T follicular helper cell (primary cell): ENCODE results near the gene TLL2.

Experiments
- DNase-seq: peaks from one replicate; pipeline ENCODE4 v3.0.0-alpha.2; 2020; ENCODE audit warnings: low read depth

Gene TLL2

DNA sequence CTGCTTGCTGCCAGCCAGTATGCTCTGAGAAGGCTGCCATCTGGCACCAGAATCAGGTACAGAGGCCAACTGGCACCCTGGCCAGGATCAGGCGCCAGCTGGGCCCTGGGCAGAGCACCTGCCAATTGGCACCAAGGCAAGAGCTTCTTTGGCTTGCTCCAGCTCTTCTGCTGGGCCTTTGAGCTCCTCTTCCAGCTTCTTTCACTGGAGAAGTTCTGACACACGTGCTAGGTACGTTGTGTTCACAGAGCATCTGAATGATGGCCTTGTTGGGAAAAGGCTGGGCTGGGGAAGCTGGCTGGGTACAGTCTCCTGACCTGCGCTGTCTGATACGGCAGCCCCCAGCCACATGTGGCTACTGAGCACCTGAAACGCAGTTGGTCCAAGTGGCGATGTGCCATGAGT, 123.3 kb downstream of the TLL2 start:
- DNase-seq: no peak

DNA sequence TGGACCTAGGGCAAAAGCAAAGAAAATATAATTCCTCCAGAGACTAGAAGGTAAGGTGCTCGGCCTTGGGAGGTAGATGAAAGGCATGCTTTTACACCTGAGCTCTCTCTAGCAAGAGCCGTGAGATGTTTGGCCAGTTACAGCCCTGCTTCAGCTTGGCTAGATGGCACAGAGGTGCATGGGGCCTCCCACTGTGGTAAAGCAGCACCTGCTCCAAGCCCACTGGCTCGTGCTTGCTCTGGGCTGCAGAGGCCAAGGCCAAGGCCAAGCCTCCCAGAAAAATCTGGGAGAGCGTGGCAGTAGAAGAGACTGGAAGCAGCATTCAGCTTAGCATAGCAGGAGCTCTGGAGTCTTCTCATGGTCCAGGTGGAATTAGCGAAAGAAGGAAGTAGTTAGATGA, 123.9 kb downstream of the TLL2 start:
- no peak for DNase-seq

DNA sequence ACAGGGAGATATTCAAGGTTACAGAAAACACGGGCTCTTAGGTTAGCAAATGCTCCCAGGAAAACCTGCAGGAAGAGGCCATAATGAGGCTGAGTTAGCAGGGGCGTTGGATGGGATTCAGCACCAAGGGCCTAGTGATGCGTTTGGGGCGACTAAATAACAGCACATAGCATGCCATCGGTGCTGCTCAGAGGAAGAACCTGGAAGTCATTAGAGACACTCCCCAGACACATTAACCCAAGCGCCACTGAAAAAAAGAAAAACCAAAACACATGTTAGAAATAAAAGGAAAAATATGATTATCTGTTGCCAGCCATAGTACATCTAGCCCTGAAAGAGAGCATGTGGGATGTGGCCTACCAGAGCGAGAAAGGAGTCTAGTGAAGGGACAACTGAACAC, 126.1 kb downstream of the TLL2 start:
- no peak for DNase-seq

DNA sequence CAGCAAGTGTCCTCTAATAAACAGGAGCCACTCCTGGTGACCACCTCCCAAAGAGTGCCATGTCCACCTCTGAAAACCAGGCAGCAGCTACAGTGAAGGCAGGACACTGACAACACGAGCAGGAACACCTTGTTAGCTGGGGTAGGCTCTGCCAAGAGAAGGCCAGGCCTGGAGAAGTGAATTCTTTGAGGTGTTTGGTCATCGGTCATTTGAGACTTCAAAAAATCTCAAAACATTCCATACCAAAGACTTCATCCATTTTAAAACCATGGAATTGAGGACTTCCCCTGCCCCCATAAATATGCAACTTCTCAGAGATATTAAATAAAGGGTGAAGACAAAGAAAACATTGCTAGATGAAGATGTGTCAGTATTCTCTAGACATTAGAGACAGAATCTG, 126.6 kb downstream of the TLL2 start:
- no peak for DNase-seq

DNA sequence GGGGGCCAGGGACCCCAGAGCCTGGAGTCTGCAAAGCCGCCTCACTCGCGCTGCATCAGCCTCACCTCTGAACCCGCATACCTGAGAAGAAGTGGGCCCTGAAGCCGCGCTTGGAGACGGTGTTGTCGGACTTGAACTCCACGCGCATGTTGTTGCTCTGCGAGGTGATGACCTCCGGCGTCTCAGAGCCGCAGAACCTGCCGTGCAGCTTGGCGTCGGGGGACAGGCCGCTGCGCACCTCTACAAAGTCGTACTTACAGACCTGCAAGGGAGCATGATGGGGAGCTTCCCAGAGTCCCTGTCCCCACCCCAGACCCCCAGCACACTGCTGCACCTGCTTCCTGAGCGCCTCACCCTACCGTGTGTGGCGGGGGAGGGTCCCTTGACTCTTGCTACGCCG, 129.2 kb downstream of the TLL2 start:
- no peak for DNase-seq

DNA sequence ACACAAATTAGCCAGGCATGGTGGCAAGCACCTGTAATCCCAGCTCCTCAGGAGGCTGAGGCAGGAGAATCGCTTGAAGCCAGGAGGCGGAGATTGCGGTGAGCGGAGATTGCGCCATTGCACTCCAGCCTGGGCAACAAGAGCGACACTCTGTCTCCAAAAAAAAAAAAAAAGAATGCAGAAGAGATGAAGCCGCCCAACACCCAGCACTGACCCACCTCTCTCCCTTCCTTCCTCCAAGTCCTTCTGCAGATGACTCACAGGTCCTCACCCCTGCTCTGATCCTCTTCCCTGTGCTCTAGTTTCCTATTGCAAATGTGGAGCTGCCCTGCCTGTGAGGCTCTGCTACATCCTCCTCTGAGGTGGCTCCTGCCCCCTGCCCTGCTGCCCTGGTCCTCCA, 132.9 kb downstream of the TLL2 start:
- DNase-seq: no peak

DNA sequence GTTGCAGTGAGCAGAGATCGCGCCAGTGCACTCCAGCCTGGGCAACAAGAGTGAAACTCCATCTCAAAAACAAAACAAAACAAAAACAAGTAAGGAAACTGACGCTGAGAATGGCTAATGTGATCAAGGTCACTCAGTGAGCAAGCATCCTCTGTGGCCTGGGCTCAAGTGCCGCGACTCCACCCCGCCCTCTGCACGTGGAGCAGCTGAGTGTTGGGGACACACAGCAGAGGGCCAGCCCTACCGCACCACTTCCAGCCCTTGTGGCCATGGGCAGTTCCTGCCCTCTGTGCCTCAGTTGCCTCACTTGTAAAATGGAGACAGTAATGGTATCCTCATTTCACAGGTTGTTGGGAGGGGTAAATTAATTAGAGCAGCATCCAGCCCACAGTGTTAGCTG, 134.0 kb downstream of the TLL2 start:
- no peak for DNase-seq

DNA sequence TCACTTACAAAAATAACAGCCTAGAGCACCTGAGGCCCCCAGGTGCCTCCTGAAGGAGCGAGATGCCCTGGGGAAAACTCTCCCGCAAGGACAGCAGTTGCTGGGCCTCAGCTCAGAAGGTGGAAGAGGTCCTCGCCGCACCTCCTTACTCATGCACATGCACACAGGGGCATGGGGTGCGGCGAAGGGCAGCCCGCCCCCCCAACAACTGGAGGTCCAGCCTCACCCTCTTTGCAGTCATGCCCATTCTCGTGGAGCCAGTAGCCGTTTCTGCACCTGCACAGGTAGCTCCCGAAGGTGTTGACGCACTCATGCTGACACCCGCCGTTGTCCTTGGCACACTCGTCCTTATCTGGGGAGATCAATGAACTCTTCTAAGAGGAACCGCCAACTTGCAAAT, 135.0 kb downstream of the TLL2 start:
- no peak for DNase-seq

DNA sequence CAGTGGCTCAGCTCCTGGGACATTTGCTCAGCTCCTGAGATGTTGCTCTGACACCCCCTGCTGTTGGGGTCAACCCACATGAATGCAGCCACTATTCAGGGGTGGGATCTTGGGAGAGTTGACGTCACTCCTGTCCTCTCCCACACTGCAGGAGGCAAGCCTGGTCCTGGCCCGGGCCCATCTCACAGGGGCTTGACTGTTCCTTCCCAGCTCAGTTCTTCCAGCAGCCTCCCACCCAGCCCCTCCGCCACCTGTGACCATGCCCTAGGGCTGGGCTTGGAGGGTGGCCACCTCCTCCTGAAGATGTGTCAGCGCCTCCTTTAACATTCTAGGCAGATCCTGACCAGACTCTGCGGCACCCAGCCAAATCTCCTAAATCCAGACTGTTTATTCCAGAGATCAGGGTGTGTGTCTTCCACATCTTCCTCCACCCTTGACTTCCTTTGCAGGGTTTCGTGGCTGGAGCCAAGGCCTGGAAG, 135.9 kb downstream of the TLL2 start:
- no peak for DNase-seq

DNA sequence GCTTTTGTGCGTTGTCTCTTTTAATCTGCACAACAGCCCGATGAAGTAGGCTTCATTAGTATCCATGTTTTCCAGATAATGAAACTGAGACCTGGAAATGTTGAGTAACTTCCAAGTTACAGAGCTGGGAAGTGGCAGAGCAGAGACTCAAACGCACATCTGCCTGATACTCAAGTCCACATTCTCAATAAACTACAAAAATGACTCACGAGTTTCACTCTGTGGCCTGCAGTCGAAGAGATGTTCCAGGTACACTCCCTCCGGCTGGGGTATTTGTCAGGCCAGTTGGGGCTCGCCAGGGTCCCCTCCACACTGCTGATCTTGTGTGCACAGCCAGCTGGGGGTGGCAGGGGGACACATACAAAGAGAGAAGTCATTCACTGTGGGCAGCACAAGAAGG, 137.2 kb downstream of the TLL2 start:
- no peak for DNase-seq

DNA sequence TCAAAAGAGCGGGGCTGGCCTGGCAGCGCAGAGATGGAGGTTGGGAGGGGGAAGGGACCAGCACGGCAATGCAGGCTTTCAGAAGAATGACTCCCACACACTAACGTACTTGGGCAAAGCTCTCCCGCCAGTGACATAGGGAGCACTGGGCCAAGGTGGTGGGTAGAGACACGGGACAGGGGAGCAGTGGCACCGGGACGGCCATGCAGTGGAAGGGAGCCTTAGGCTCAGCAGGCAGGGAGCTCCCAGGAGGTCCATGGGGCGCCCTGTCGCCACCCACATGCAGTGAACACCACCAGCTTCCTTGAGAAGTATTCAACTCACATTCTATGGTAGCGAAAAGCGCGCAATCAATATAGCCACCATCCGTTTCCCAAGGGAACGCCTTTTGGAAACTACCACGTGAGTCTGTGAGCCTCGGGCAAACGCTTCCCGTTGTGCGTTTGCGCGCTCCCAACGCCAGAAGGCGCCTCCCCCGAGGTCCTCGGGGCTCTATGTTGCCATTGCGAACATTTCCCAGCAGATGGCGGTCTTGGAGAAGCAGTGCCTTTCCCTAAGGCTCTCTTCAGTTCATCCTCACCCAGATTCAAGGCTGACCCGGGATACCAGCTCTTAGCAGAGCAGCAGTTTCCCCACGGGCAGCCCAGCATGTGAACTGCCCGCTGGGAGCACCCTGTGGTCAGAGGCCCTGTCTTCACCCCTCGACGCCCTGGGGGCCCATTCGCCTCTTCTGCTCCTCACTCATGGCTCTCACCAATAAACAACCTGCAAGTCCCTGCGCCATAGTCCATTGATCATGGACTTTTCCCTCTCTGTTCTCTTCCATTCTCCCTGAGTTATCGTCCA, 138.5 kb downstream of the TLL2 start:
- DNase-seq: peak; percentile 48

DNA sequence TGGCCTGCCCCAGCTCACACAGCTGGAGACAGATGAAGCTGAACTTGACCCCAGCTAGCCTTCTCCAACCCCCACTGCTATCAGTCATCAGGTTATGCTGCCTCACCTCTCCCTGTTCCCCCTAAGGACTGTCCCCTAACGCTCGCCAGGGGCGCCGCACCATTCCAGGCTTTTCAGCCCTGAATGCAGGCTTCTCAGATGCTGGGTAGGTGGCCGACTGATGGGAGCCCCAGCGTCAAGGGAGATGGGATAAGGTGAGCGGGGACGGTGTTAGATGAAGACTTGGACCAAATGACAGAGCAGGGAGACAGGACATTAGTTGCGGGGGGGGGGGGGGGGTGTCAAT, 139.1 kb downstream of the TLL2 start:
- DNase-seq: no peak

DNA sequence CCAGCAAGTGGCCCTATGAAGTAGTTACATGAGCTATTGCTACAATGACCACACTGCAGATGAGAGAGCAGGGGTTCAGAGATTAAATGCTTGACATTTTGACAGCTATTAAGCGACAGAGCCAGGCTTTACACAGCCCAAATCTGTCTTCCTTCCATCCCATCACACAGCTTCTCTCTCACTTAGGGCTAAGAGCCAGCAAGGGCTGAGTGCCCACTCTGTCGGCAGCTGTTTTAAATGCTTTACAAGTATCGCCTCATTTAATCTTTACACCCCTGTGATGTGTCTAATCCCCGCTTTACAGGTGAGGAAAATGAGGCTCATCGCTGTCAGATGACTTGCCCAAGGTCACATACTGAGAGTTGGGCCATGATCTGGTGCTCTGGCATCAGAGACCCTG, 139.7 kb downstream of the TLL2 start:
- no peak for DNase-seq

DNA sequence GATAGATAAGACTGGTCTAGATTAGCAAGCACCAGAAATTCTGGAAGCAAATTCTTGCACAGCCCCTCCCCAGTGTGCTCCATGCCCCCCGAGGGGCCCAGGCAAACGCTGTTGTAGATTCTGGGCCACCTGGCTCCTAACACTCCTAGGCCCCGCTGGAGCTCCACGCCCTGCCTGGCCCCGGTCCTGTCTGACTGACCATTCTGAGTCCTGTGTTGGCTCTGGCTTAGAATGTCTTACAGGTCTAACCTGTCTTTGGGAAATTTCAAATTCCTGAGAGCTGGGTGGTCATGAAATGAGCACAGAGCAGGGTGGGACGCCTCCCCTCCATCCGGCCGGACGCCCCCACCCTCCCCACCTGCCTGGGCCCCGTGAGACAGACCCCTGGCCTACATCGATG, 142.4 kb downstream of the TLL2 start:
- DNase-seq: no peak

DNA sequence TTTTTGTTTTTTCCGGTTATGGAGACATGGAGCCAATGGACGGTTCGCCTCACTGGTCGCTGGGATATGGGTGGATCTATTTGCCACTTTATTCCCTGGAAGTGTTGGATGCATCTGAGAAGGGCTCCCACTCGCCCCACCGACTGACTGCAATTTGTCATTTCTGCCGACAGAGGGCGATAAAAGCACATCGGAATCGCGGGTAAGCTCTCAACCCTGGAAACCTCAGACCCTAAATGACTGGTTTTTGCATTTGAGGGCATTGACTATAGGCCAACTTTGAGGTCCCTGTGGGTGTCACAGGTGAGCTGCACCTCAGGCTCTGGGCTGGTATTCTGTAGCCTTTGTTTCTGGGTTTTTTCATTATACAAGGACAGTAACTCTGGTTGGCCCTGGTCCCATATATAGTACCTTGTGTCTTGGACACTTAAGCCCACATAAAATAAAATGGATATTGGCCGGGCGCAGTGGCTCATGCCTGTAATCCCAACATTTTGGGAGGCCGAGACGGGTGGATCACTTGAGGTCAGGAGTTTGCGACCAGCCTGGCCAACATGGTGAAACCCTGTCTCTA, 143.1 kb downstream of the TLL2 start:
- peak; percentile 22 for DNase-seq

DNA sequence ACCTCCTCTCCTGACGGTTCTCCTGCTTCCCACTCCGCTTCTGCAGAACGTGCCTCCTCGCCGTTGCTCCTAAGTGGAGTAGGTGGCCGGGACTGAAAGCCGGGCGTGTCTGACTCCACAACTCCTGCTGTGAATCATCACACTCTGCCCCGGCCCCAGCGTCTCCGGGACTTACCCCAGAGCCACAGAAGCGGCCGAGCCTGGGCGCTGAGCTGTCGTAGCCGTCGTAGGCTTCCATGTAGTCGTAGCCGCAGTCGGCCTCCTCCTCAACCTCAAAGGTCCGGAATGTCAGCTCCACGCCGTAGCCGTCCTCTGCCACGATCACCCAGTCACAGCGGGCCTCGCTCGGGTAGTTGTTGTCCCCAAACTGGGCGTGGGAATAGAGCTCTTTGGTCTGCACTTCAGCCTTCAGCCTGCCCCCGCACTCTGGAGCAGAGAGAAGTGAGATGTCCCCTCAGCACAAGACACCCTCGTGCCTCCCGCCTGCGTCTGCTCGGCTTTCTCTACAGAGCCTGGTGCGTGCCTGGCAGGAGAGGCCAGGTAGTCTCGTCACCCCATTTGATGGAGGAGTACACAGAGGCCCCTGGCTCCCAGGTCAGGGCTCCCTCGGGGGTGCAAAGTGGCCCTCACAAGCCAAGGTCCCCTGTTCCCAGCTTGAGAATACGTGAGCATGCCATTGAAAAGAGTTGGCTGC, 143.7 kb downstream of the TLL2 start:
- DNase-seq: no peak

DNA sequence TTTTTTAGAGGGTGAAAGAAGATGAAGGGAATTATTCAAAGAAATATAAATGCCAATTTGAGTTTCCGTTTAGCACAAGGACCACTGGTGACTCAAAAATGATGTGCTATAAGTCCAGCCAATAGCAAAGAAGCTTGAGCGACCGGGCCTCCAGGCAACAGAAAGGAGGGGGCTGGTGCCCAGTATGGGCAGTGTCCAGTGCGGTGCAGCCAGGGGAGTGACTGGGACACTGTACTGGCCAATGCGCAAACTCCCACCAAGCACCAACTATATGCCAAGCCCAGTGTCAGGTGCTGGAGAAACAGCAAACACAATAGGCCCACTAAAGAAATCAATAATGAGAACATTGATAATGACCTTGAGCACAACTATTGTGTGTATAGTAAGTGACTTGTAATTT, 144.8 kb downstream of the TLL2 start:
- no peak for DNase-seq

DNA sequence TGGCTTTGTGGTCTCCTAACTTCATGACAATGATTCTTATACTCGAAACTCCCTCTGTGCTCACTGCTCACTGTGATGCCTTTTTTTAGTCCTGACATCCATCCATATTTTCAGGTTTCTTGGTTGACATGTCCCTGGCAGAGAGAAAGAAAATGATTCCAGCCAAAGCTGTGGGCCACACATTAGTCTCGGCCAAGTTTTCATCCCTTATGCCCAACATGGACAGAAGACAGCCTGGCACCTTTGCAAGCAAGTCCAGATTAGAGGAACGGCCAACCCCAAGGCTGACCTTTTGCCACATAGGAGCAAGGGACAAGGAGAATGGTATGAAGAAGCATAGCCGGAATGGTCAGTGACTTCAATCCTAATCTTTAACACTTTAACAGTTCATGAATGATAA, 146.3 kb downstream of the TLL2 start:
- DNase-seq: no peak

DNA sequence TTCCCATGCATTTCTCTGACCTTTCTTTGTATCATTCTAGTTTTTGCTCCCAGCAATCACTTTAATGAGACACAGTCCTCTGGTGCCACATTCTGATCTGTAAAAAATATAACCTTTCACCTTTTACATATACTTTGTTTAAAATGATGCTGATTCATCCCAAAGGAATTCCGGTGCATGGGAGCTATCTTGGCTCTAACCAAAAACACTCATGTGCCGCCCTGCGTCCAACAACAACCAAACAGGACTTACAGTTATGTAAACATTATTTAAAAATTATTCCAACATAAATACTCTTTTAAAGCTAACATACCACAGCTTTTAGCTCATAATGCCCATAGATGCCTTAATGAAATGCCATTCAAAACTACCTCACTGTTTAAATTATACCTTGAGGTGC, 147.2 kb downstream of the TLL2 start:
- DNase-seq: no peak

DNA sequence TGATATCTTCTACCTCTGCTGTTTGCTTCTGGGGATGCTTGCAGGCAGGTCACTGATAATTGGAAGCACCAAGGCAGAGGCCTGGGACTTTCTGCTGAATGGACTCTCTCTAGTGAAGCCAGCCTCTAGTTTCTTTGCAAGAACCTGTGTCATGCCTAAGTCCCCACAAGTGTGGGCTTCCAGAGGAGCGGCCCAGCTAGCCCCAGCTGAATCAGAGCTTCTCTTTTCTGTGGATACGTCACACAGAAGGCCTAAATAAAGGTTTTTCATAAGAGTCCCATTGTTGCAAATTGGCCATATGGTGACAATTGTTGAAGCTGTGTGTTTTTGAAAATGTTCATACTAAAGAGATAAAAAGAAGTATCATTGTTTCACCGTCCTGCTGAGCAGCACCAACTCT, 148.2 kb downstream of the TLL2 start:
- no peak for DNase-seq

DNA sequence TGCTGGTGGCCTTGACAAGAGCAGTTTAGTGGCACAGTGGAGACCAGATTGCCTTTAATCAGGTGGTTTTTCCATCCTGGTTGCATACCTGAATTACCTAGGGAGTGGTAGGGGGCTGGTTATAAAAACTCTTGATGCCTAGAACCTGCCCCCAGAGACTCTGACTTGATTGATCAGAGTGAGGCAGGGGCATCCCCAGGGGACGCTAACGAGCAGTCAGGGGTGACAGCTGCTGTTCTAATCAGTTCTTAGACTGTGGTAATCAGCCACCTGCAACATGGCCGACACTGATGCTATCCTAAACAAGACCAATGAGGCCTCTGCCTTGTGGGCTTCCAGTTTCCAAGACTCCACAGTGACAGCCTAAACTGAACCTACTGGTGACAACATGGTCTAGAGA, 153.0 kb downstream of the TLL2 start:
- DNase-seq: no peak

DNA sequence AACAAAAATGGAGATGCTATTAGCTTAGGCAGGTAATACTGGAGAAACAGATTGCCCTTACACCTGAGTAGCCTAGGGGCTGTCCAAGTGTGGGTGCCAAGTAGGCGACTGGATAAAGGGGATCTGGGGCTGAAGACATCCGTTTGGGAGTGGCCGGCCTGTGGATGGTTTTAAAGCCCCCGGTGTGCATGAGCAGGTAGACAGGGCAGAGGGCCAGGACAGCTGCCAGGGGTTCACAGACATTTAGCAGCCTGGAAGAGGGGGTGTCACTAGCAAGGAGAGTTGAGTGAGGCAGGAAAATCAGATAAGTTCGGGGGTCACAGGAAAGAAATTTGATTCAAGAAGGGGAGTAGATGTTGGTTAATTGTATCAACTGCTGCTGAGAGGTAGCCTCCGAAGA, 153.4 kb downstream of the TLL2 start:
- no peak for DNase-seq

DNA sequence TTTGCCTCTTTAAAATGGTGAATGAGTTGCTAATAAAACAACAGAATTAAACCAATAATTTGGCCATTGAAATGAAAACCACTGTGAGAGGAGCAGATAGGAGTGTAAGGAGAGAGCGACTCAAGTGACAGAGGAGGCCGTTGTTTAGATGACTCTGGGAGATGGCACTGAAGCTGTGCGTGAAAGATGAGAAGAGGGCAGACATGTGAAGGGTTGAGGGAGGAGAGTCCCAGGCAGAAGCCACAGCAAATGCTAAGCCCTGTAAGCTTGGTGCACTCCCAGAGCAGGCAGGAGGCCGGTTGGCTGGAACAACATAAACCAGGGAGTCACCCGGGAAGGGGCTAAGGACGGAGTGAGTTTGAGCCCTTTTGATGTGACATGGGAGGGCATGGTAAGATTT, 154.1 kb downstream of the TLL2 start:
- no peak for DNase-seq
